NCI-H2081 treated with DMSO at 0.1 percent for 48 hours (cell line): Measurements from ENCODE around the gene S100A11.
"Not testable (repeated sequence)": the region's sequence is repeated elsewhere in the genome, so short reads cannot be mapped to it uniquely, and the experiment has no call there.

Experiments
- DNase-seq: peaks from one replicate; lab custom pipeline; 2025; lab: John Stamatoyannopoulos, UW

The S100A11 gene

DNA sequence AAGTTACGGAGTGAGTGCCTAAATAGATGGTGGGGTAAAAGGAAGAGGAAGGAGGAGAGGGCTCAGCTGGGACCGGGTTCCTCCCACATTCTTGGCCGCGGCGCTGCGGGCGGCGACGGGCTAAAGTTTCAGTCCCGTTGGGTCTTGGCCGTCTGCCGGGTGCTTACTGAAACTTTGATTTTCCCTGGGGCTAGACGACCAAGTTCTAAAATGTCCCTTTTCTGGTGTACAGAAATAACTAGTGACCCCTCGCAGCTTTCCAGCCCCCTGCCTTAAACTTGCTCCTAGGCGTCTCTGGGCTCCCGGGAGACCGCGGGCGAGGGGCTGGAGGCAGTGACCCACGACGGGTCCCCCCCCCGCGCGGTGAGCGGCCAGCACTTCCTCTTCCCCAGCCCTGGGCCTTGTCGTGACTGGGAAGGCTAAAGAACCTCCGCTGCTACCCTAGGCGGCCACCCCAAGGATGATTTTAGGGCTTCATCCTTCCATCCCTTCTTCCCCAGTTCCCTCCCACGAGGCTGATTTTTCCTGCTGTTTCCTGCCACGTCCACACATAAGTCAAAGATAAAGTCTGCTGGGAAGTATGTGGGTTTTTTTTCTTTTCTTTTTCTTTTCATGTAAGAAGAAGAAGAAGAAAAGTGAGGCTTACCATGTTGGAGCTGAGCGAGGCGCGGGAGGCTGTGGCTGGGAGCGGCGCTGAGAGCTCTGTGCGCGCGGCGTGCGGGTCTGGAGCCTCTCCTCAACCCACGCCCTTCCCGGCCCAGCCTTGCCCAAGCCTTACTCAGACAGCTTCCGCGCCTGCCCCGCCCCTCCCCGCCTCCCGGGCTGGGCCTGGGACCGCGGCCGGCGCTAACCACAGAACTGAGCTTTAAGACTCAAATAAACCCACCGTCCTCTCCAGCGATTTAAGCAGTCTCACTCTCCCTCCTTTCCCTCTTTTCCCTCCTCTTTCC lies at the start of gene S100A11:
TSS of gene S100A11 (minus strand) at position 738 of the 950 bp plus-strand sequence. CDS start at position 649, 89 bp downstream.
- DNase-seq, result no peak

DNA sequence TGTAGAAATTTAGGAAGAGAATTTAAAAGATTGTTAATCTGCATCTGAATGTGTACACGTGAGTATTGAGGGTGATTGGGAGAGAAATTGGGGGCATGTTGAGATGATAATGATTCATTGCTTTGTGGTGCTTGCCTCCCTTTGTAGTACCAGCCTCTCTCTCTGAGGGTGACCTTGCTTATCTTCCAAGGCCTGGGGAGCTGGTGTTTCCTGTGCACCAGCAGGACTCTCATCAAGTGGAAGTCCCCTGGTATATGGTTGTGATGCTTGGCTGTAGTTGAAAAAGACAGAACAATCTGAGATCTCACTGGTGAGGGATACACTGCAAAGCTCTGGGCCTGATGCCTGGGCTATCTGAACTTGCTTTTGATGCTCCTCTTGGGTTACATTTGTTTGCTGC lies 48.0 kb upstream of the S100A11 start:
- no peak for DNase-seq

DNA sequence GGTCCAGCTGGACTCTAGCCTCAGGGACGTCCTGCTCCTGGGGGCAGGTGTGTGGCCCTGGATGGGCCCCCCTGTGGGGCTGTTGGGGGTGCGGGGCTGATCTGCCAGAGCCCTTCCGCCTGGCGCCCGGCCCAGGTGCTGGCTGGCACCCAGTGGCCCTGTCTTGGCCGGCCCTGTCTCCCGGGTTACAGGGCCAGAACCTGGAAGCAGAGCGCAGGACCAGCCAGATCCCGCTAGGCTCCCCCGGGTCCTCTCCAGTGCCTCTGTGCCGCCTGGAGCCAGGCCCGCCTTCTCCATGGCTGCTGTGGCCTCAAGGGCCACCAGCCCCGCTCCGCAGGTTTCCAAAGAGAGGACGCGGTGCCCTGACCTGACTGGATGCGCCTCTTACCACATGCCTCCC lies 44.2 kb upstream of the S100A11 start:
- not testable (repeated sequence) for DNase-seq

DNA sequence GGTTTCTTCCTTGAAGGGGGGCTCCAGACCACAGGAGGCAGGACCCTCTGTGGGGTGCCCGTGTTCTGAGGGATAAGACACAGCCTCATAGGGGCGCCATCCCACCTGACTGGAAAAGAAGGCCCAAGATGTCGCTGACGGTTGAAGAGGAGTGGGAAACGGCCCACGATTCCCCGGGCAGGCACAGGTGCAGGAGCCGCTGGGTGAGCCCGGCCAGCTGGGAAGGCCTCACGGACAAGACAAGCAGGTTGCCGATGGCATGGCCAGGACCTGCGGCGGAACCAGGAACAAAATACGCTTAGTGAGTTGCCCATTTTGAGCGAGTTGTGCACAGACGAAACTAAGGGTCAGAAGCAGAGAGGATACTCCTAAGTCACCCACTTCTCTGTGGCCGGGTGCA lies 43.7 kb upstream of the S100A11 start:
- DNase-seq, result not testable (repeated sequence)

- DNase-seq, result no peak
Measured at GRCh38 chr1:152078831-152079441, 42.1 kb upstream of the S100A11 start.

GRCh38 chr1:152072311-152072710 lies 35.5 kb upstream of the S100A11 start:
- no peak for DNase-seq

- no peak for DNase-seq
Measured at GRCh38 chr1:152071123-152071522, 34.3 kb upstream of the S100A11 start.

GRCh38 chr1:152067929-152068328 lies 31.1 kb upstream of the S100A11 start:
- DNase-seq, result no peak

- no peak for DNase-seq
Measured at GRCh38 chr1:152067150-152067549, 30.3 kb upstream of the S100A11 start.

DNA sequence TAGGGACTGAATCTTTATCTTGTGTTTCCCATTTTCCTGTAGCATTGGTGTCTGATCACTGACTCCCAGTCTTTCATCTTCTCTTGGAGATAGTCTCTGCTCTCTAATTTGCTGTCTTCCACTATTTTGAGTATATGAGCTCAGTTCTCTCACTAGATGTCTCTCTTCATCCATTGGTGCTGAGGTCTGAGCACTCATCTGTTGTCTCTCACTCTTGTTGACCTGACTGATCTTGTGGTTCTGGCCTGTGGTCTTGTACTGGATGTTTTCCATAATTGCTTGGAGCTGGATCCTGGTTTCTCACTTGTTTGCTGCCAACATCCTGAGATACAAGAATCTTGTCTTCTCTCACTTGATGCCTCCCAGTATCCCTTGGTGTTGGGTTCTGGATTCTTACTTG lies 25.1 kb upstream of the S100A11 start:
- DNase-seq, result no peak

DNA sequence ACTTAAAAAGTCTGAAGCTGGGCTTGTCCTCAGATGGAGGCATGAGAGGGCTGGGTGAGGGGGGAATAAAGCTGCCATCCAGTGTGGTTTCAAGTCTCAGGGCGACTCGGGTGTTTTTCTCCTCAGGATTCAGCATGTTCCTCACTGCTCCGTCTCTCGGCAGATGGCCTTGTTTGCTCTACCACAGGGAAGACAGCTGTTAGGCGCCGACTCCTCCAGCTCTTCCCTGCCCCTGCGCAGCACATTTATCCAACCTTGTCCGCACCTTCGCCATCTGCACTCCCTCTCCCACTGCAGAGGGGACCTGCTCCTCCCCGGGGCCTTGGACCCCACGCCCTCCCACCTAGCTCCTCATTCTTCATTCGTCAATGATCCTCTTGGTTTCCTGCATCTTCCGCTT lies 16.6 kb upstream of the S100A11 start:
- no peak for DNase-seq

GRCh38 chr1:152052606-152053005 lies 15.8 kb upstream of the S100A11 start:
- no peak for DNase-seq

GRCh38 chr1:152050886-152051675 lies 14.3 kb upstream of the S100A11 start:
- no peak for DNase-seq

DNA sequence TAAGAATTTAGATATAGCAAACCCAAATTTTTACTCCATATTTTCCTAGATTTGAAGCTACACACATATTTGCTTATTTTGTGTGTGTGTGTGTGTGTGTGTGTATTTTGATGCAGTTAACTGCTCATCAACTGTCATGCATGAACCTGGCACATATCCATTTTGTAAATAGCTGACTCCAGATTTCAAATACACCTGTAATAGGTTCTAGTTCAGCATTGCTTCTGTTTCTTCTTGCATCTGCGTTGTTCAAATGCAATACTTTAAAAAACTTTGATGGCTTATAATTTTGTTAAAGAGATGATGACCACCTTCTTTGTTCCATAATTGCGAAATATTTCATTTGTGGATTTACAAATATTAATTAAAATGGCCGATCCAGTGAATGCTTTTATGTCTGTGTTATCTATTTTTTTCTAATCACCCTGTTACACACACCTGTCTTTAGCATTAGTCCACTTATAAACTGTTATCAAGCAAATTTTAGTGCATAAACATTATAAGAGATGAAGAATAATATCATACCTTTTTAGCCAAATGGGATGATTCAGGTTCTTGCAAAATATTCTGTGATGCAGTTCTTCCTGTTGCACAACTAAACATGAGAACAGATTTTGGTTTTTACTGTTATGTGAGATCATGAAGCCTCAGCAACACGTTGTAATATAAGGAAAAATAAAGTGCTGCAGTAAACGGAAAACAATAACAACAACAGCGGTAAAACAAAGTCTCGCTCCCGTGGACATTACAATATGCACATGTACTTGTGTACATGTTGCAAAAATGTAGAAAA lies 12.7 kb upstream of the S100A11 start:
- no peak for DNase-seq

DNA sequence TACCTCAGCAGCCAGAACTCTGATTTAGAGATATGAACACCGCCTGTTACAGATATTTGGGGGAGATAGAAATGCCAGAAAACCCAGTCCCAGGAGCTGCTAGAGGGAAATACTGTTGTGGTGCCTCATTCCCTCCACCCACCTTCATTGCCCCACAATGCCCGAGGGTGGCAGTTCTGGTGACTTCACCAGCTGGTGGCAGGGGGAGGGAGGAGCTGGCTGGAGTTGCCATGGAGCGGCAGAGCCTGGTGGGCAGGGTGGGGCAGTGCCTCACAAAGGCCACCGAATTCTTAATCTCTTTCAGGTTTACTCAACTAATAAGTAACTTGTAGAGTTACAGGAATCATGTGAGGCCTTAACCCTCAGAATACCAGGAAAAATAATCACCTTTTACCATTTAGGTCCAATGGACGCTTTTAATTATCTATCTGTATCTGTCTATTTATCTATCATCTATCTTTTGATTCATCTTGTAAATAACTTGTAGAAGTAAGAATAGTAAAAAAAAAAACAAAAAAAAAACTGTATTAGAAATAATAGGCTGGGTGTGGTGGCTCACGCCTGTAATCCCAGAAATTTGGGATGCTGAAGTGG lies 11.7 kb upstream of the S100A11 start:
- DNase-seq, result no peak

DNA sequence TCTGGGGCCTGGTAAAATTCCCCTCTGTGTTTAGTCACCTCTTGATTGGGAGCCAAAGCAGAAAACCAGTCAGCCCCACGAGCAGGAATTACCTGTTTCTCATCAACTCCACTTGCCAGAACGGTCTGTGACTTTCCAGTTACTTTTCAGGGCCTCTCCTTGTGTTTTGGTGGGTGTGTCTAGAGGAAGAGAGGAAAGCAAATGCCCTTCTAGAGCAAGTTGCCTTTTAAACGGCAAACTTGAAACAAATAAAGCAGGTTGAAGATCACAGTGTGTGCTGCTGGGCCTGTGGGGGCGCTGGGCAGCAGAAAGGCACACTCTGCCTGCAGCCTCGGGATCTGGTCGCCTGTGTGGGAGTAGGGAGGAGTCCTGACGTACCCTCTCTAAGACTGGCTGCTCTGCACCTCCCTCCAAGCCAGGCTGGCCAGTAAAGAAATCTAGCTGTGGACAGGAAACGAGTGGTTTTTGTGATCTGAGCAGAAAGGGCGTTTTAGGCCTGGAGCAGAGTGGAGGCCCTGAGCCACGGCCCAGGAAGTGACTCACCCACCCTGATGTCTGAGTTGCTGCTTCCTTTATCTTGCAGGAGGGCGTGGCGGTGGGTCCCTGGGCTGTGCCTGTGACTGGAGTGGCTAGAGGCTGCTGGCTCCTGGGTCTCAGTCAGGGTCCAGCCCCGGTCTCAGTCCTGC lies 11.1 kb upstream of the S100A11 start:
- no peak for DNase-seq

GRCh38 chr1:152047413-152047729 lies 10.6 kb upstream of the S100A11 start:
- no peak for DNase-seq

DNA sequence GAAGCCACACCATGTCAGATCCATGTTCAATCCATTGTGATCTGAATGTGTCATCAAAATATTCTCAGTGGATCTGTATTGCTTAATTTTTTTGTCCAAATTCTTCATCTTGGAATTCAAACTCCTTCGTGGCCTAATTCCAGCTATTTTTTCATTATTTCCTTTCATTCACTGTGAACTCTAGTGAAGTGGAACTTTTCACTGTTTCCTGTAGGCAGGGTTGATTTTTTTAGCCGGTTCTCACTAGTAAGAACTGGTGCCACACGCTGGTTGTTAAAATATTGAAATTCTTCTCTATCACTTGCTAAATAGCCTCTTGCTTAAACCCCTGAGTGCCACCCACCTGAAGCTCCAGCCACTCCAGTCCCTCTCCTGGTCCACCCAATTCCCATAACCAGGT lies 7.6 kb upstream of the S100A11 start:
- no peak for DNase-seq

- no peak for DNase-seq
Measured at GRCh38 chr1:152043870-152044269, 7.1 kb upstream of the S100A11 start.

DNA sequence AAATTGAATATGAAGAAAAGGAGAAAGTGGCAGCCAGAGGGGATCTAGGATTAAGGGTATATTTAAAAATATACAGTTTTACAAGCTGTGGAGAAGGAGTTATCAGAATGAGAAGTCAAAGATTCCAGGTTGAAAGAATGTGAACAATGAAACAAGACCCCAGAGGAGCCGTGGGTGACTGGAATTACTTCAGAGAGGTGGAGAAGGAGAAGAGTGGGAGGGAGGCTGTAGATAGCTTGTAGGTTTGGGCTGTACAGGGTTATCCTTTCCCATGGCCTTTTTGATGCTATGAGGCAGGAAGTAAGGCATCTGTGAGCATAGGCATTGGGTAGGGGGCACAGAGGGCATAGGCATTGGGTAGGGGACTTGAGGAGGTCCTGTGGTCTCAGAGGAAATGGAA lies 5.2 kb upstream of the S100A11 start:
- DNase-seq, result no peak

DNA sequence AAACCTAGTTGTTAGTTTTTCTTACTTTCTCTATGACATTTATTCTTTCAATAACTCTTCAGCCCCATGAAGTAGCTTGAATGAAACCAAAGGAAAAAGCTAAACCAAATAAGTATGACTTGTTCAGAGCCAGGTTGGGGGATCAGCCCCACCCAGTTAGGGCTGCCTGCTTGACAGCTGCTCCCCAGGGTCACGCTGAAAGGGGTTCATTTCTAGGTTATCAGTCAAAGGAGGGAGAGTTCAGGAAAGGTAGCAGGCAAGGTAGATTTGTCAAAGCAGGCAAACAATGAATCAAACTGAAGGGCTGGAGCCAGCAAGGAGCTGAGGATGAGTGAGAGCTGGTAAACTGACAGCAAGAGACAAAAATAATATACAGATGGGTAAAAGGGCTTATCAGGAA lies 3.1 kb upstream of the S100A11 start:
- no peak for DNase-seq
